ENCODE measurements around the gene IL1RAPL1.

The IL1RAPL1 gene

DNA sequence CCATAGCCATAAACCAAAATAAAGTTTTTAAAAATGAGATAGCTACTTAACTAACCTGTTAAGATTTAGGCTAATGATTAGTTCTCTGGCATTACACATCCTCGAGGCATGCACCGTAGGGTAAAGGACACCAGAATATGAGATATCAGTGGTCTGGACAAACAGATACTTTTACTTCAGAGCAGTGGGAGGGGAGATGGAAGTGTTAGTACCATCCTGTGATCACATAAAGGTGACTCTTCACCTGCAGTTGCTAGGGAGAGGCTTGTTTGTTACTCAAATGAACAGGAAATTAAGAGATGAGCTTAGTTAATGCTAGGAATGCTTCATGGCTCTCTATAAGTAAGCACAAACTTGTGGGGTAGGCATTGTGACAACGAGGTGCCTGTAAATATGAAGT lies 1003.7 kb downstream of the IL1RAPL1 start:
- TF ChIP-seq, protein P1, sequence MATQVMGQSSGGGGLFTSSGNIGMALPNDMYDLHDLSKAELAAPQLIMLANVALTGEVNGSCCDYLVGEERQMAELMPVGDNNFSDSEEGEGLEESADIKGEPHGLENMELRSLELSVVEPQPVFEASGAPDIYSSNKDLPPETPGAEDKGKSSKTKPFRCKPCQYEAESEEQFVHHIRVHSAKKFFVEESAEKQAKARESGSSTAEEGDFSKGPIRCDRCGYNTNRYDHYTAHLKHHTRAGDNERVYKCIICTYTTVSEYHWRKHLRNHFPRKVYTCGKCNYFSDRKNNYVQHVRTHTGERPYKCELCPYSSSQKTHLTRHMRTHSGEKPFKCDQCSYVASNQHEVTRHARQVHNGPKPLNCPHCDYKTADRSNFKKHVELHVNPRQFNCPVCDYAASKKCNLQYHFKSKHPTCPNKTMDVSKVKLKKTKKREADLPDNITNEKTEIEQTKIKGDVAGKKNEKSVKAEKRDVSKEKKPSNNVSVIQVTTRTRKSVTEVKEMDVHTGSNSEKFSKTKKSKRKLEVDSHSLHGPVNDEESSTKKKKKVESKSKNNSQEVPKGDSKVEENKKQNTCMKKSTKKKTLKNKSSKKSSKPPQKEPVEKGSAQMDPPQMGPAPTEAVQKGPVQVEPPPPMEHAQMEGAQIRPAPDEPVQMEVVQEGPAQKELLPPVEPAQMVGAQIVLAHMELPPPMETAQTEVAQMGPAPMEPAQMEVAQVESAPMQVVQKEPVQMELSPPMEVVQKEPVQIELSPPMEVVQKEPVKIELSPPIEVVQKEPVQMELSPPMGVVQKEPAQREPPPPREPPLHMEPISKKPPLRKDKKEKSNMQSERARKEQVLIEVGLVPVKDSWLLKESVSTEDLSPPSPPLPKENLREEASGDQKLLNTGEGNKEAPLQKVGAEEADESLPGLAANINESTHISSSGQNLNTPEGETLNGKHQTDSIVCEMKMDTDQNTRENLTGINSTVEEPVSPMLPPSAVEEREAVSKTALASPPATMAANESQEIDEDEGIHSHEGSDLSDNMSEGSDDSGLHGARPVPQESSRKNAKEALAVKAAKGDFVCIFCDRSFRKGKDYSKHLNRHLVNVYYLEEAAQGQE (IDR thresholded peaks at IDR 0.05; ENCODE audit: insufficient read depth in 1 of 2, low read depth in 2 of 2, low read length in 2 of 2) = no peak

DNA sequence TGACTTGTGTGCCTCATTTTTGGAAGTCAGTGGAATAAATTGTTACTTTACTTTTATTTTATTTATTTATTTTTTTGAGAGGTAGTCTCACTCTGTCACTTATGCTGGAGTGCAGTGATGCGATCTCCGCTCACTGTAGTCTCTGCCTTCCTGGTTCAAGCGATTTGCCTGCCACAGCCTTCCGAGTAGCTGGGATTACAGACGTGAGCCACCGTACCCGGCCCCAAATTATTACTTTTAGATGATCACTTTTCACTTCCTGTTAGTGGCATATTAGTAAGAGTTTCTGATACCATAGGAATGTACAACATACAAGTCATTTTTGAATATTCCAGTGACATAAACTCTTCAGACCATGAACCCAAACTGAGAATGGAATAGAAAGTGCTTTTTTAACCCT lies 1017.1 kb downstream of the IL1RAPL1 start:
- TF ChIP-seq, protein P1 (IDR thresholded peaks at IDR 0.05; ENCODE audit: insufficient read depth in 1 of 2, low read depth in 2 of 2, low read length in 2 of 2) = no peak
- TF ChIP-seq FOXP2 (optimal IDR thresholded peaks at IDR 0.05; ENCODE audit: borderline replicate concordance, extremely low read depth, extremely low read length, insufficient read depth) = no peak

DNA sequence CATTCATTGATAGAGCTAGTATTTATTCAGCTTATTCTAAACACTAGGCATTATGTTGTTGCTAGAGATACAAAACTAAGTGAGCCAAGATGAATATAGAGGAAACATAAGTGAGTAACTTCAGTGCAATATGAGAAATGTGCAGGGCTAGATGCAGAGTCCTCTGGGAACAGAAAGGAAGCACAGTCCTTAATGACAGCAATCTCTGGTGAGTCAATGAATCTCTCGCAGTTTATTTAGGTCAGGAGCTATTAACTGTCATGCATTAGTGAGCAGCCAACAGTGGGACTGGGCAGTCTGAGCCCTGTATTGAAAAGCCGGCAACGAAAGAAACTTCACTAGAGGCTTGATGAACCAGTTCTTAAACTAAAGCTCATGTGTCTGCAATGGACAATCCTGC lies 1030.0 kb downstream of the IL1RAPL1 start:
- TF ChIP-seq SIN3A (IDR thresholded peaks at IDR 0.05; ENCODE audit: borderline replicate concordance, insufficient read depth, low read length) (no peak), FOXP2 (optimal IDR thresholded peaks at IDR 0.05; ENCODE audit: borderline replicate concordance, extremely low read depth, extremely low read length, insufficient read depth) (no peak), POLR2AphosphoS5 (IDR thresholded peaks at IDR 0.05; ENCODE audit: low read depth, low read length) (no peak), TAF1 (IDR thresholded peaks at IDR 0.05; ENCODE audit: borderline replicate concordance, insufficient read depth, low read length) (no peak)
- TF ChIP-seq, protein P1 (IDR thresholded peaks at IDR 0.05; ENCODE audit: insufficient read depth in 1 of 2, low read depth in 2 of 2, low read length in 2 of 2) = no peak

DNA sequence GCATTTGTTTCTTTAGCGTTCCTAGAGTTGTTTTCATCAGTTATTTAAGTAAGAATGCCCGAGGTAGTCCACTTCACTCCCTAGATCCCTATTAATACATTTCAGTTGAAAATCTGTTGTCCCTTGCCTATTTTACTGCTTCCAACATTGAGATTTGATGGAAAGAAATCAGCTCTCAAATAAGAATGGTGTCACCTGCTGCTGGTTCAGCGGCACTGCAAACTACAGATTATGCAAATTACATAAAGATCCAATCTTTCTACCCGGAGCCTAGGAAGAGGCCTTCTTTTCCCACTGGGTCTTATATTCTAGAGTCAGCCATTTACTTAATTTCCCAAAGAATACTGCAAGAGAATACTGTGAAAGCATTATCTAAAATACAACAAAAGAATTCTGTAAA lies 1030.5 kb downstream of the IL1RAPL1 start:
- TF ChIP-seq, protein P1 (IDR thresholded peaks at IDR 0.05; ENCODE audit: insufficient read depth in 1 of 2, low read depth in 2 of 2, low read length in 2 of 2) = no peak
- TF ChIP-seq FOXP2 (optimal IDR thresholded peaks at IDR 0.05; ENCODE audit: borderline replicate concordance, extremely low read depth, extremely low read length, insufficient read depth) = no peak
- no peak for TF ChIP-seq POLR2AphosphoS5 (IDR thresholded peaks at IDR 0.05; ENCODE audit: low read depth, low read length)
- no peak for TF ChIP-seq SIN3A (IDR thresholded peaks at IDR 0.05; ENCODE audit: borderline replicate concordance, insufficient read depth, low read length)
- no peak for TF ChIP-seq TAF1 (IDR thresholded peaks at IDR 0.05; ENCODE audit: borderline replicate concordance, insufficient read depth, low read length)

DNA sequence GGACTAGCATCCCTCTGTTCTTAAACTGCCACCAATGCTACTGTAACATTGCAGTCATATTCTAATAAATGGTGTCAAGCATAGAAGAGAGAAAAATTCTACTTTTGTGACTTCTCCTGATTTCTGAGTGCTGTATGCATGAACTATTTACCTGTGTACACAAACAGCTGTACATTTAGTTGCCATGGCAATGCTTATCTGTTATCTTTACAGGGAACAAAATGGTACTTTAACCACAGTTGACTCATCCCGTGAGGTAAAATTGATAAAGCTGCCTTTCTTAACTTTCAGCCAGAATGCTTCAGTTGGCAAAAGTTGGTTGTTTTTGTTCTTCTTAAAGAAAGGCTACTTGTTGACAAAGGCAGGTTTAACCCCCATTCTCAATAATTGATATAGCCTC lies 1040.6 kb downstream of the IL1RAPL1 start:
- TF ChIP-seq POLR2AphosphoS5 (IDR thresholded peaks at IDR 0.05; ENCODE audit: low read depth, low read length) = no peak
- no peak for TF ChIP-seq TAF1 (IDR thresholded peaks at IDR 0.05; ENCODE audit: borderline replicate concordance, insufficient read depth, low read length)

DNA sequence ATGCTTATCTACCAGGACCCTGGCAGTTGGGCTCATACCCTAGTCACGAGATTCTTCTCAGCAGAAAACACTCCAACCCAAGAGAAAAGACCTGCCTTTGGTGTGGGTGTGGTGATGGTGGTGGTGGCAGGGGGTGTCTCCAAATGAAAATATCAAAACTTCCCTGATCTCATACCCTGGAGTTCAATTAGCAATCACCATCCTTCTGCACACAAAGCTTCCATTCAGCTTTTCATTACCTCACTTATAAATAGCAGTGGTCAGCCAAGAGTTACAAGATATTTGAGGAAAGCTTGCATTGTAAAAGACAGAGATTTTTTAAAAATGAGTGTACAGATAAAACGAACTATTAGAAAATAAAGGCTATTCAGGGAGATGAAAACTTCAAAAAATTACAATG lies 1047.3 kb downstream of the IL1RAPL1 start:
- TF ChIP-seq, protein P1 (IDR thresholded peaks at IDR 0.05; ENCODE audit: insufficient read depth in 1 of 2, low read depth in 2 of 2, low read length in 2 of 2) = no peak
- TF ChIP-seq TAF1 (IDR thresholded peaks at IDR 0.05; ENCODE audit: borderline replicate concordance, insufficient read depth, low read length) (no peak), POLR2AphosphoS5 (IDR thresholded peaks at IDR 0.05; ENCODE audit: low read depth, low read length) (no peak), FOXP2 (optimal IDR thresholded peaks at IDR 0.05; ENCODE audit: borderline replicate concordance, extremely low read depth, extremely low read length, insufficient read depth) (no peak), SIN3A (IDR thresholded peaks at IDR 0.05; ENCODE audit: borderline replicate concordance, insufficient read depth, low read length) (no peak)

Measured in PFSK-1 (cell line).